ENCODE measurements around the gene CISD1.

DNA sequence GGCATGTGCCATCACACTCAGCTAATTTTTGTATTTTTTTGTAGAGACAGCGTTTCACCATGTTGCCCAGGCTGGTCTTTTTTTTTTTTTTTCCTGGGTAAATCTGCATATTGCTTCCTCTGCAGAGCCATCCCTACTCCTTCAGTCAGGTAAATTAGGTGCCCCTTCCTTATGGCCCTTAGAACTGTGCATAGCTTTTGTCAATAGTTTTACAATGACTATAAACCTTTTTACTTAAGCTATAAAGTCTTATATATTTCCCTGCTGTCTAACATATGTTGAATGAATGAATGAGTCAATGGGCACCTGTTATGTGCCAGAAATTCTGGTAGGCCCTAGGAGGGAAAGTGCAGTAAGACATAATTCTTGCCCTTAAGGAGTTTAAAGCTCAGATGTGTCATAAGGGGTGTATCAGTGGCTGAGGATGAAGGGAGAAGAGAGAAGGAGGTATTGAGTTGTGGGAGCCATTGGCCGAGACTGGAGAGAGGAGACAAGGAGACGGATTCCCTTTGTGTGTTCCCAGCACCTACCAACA lies 35.2 kb downstream of the CISD1 start:
- no peak for TF ChIP-seq POLR2AphosphoS5 (IDR thresholded peaks at IDR 0.05)
- TF ChIP-seq, protein P1, sequence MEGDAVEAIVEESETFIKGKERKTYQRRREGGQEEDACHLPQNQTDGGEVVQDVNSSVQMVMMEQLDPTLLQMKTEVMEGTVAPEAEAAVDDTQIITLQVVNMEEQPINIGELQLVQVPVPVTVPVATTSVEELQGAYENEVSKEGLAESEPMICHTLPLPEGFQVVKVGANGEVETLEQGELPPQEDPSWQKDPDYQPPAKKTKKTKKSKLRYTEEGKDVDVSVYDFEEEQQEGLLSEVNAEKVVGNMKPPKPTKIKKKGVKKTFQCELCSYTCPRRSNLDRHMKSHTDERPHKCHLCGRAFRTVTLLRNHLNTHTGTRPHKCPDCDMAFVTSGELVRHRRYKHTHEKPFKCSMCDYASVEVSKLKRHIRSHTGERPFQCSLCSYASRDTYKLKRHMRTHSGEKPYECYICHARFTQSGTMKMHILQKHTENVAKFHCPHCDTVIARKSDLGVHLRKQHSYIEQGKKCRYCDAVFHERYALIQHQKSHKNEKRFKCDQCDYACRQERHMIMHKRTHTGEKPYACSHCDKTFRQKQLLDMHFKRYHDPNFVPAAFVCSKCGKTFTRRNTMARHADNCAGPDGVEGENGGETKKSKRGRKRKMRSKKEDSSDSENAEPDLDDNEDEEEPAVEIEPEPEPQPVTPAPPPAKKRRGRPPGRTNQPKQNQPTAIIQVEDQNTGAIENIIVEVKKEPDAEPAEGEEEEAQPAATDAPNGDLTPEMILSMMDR (IDR thresholded peaks at IDR 0.05), result no peak
